GM21367 (cell line): ENCODE data around the gene MICU1.
"Not testable (repeated sequence)": the region's sequence is repeated elsewhere in the genome, so short reads cannot be mapped to it uniquely, and the experiment has no call there.

Experiments used
- ATAC-seq: cut with Tn5 transposase; IDR thresholded peaks from one replicate; pipeline ENCODE4 v1.9.1; 2021; ENCODE audit not compliant: unreplicated experiment

Gene MICU1

GRCh38 chr10:72509206-72509799 lies 116.6 kb downstream of the MICU1 start:
- ATAC-seq = no peak

- no peak for ATAC-seq
These were observed 117.8 kb downstream of the MICU1 start for GRCh38 chr10:72508033-72508432.

GRCh38 chr10:72506474-72506873 lies 119.4 kb downstream of the MICU1 start:
- no peak for ATAC-seq

- ATAC-seq = no peak
These were observed 120.4 kb downstream of the MICU1 start for GRCh38 chr10:72505435-72505834.

- ATAC-seq = no peak
These were observed 122.0 kb downstream of the MICU1 start for GRCh38 chr10:72503694-72504438.

- ATAC-seq = no peak
These were observed 122.6 kb downstream of the MICU1 start for GRCh38 chr10:72503241-72503640.

GRCh38 chr10:72502581-72502980 lies 123.3 kb downstream of the MICU1 start:
- ATAC-seq = no peak

GRCh38 chr10:72499701-72500100 lies 126.2 kb downstream of the MICU1 start:
- no peak for ATAC-seq

GRCh38 chr10:72490951-72491350 lies 134.9 kb downstream of the MICU1 start:
- no peak for ATAC-seq

GRCh38 chr10:72487521-72487920 lies 138.4 kb downstream of the MICU1 start:
- ATAC-seq = no peak

- ATAC-seq = no peak
These were observed 138.8 kb downstream of the MICU1 start for GRCh38 chr10:72487116-72487515.

- no peak for ATAC-seq
These were observed 140.2 kb downstream of the MICU1 start for GRCh38 chr10:72485701-72486100.

- ATAC-seq = no peak
These were observed 141.4 kb downstream of the MICU1 start for GRCh38 chr10:72484521-72484920.

GRCh38 chr10:72483471-72483870 lies 142.4 kb downstream of the MICU1 start:
- no peak for ATAC-seq

- no peak for ATAC-seq
These were observed 145.0 kb downstream of the MICU1 start for GRCh38 chr10:72480861-72481260.

- no peak for ATAC-seq
These were observed 148.4 kb downstream of the MICU1 start for GRCh38 chr10:72477463-72477862.

GRCh38 chr10:72472306-72472705 lies 153.6 kb downstream of the MICU1 start:
- no peak for ATAC-seq

GRCh38 chr10:72470666-72471065 lies 155.2 kb downstream of the MICU1 start:
- no peak for ATAC-seq

- ATAC-seq = not testable (repeated sequence)
These were observed 158.8 kb downstream of the MICU1 start for GRCh38 chr10:72467064-72467463.

GRCh38 chr10:72466018-72466417 lies 159.9 kb downstream of the MICU1 start:
- ATAC-seq = no peak

- no peak for ATAC-seq
These were observed 161.4 kb downstream of the MICU1 start for GRCh38 chr10:72464438-72464837.

GRCh38 chr10:72462261-72462660 lies 163.6 kb downstream of the MICU1 start:
- ATAC-seq = no peak

GRCh38 chr10:72461085-72461484 lies 164.8 kb downstream of the MICU1 start:
- ATAC-seq = no peak
